ENCODE data around the gene CPM.
A peak's percentile ranks its signal among the peaks of the same experiment; 100 is the strongest.

Gene CPM

DNA sequence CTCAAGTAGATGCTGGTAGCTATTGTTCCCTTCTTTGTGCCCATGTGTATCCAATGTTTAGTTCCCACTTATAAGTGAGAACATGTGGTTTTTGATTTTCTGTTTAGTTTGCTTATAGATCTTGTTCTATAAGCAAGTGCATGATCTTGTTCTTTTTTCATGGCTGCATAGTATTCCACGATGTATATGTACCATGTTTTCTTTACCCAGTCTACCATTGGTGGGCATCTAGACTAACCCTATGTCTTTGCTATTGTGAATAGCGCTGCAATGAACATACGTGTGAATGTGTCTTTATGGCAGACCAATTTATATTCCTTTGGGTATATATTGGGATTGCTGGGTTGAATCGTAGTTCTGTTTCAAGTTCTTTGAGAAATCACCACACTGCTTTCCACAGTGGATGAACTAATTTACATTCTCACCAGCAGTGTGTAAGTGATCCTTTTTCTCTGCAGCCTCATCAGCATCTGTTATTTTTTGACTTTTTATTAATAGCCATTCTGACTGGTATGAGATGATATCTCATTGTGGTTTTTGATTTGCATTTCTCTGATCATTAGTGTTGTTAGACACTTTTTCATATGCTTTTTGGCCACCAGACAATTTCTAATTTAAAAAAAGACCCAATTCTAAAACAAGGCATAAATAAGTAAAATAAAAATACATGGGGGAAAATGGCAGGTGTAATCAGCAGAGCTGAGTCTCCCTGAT lies 50.6 kb downstream of the CPM start:
- no peak for DNase-seq (ENCODE audit: low read depth)
- TF ChIP-seq, protein P1, sequence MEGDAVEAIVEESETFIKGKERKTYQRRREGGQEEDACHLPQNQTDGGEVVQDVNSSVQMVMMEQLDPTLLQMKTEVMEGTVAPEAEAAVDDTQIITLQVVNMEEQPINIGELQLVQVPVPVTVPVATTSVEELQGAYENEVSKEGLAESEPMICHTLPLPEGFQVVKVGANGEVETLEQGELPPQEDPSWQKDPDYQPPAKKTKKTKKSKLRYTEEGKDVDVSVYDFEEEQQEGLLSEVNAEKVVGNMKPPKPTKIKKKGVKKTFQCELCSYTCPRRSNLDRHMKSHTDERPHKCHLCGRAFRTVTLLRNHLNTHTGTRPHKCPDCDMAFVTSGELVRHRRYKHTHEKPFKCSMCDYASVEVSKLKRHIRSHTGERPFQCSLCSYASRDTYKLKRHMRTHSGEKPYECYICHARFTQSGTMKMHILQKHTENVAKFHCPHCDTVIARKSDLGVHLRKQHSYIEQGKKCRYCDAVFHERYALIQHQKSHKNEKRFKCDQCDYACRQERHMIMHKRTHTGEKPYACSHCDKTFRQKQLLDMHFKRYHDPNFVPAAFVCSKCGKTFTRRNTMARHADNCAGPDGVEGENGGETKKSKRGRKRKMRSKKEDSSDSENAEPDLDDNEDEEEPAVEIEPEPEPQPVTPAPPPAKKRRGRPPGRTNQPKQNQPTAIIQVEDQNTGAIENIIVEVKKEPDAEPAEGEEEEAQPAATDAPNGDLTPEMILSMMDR (IDR thresholded peaks at IDR 0.05; ENCODE audit: low read length, missing control alignments) = no peak

DNA sequence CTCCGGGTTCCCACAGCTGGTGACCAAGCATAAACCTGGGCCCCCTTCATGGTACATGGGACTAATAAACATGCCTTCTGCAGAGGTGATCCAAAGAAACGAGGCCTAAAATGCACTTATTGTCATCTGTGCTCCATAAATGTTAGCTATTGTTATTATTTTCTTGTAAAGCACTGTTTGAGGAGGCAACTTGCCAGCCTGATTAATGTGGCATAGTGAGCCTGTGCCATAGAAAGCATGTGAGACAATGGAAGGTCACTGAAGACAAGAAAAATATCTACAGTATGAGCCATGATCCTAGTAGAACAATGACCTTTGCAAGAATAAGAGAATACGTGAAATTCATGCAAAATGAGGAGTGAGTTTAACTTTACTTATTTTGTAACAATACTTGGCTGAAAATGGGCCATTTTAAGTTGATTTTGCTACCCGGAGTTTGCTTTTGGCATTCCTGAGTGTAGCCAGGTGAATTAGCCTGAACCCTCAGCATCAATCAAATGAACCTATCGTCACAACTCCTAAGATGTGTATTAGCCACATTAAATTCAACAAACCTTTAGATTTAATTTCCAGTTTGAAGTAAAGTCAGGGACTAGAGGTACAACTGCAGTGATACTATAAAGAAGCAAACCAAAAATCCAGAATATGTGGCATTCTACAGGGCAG lies 52.2 kb downstream of the CPM start:
- TF ChIP-seq, protein P1 (IDR thresholded peaks at IDR 0.05; ENCODE audit: low read length, missing control alignments) = no peak
- no peak overlapping the region for H3K4me3 ChIP-seq (replicated peaks; ENCODE audit: low read depth, low read length)
- peak; percentile 44 for DNase-seq (ENCODE audit: low read depth)

More for the DNA sequence above, 50.6 kb downstream of the CPM start:
- H3K4me3 ChIP-seq (replicated peaks; ENCODE audit: low read depth, low read length) = no peak overlapping the region

DNA sequence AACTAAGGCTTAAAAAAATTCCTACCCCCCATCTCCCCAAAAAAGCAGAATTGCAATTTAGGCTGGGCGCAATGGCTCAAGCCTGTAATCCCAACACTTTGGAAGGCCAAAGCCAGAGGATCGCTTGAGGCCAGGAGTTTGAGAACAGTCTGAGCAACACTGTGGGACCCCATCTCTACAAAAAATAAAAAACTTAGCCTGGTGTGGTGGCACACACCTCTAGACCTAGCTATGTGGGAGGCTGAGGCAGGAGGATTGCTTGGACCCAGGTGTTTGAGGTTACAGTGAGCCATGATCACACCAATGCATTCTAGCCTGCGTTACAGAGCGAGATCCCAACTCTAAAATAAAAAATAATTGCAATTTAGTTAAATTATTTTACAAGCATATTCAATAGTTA lies 54.1 kb downstream of the CPM start:
- TF ChIP-seq, protein P1 (IDR thresholded peaks at IDR 0.05; ENCODE audit: low read length, missing control alignments) = no peak
- H3K4me3 ChIP-seq (replicated peaks; ENCODE audit: low read depth, low read length) = no peak overlapping the region
- DNase-seq (ENCODE audit: low read depth) = no peak

DNA sequence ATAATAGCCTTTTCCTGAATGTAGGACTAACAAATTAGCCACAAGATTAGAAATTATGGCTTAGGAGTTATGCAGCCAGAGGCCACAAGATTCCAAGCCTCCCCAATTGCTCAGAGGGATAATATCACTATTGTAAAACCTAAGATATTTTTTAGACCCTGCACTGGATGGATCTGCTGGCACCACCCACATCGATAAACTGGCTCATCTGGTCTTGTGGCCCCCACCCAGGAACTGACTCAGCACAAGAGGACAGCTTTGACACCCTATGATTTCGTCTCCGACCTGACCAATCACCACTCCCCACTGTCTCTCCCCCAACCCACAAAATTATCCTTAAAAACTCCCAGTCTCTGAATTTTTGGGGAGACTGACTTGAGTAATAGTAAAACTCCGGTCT lies 54.7 kb downstream of the CPM start:
- no peak overlapping the region for H3K4me3 ChIP-seq (replicated peaks; ENCODE audit: low read depth, low read length)
- TF ChIP-seq, protein P1 (IDR thresholded peaks at IDR 0.05; ENCODE audit: low read length, missing control alignments) = no peak
- no peak for DNase-seq (ENCODE audit: low read depth)

DNA sequence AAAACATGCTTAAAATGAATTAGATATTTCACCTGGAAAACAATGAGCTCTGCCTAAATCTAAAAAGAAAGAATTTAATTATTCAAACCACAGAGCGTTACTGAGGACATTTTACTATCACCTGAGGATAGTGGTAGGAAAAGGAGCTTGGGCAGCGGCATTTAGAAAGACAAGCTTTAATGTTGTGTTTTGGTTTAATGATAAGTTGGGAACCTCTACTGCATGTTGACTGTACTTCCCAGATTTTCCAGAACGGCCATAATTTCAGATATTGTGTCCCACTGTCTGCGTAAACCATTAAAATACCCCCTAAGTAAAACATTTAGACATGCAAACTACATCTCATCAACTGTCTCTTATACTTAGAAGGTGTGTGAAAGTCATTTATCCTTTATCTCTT lies 55.4 kb downstream of the CPM start:
- no peak overlapping the region for H3K4me3 ChIP-seq (replicated peaks; ENCODE audit: low read depth, low read length)
- DNase-seq (ENCODE audit: low read depth) = no peak
- TF ChIP-seq, protein P1 (IDR thresholded peaks at IDR 0.05; ENCODE audit: low read length, missing control alignments) = no peak

DNA sequence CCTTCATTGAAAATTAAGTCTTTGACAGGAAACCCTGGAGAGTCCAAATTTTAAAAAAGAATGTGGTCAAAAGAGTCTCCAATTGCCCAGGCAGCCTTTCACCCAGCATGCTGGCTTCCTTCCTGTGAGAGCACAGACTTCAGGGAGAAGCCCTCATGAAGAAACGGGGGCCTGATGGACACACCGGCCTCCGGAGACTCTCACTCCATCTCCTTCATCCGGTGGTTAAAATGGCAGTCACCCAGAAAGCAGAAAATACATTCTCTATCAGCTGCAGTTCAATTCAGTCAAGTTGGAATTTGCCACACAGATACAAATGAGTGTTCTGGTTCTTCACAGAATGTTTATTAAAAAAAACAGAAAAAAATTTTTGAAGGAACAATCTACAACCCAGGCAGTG lies 56.5 kb downstream of the CPM start:
- TF ChIP-seq, protein P1 (IDR thresholded peaks at IDR 0.05; ENCODE audit: low read length, missing control alignments) = no peak
- no peak overlapping the region for H3K4me3 ChIP-seq (replicated peaks; ENCODE audit: low read depth, low read length)
- peak; percentile 31 for DNase-seq (ENCODE audit: low read depth)

Measured in fibroblast of pulmonary artery (primary cell).